GM23338 (cell line): Measurements from ENCODE around the gene EVI2B. TPM values are rescaled to one million over a fixed set of nuclear protein-coding genes. Genes with fewer than 3 reads are reported as not detected.

Experiments used
- ATAC-seq: fragments of 200-7000 bp; cut with Tn5 transposase; 3 replicates; pipeline ENCODE4 v1.9.1; 2020
- DNase-seq: peaks from one replicate; pipeline ENCODE4 v3.0.0-alpha.2; 2015; ENCODE audit warnings: low spot score
- H2AFZ ChIP-seq: fragments of 200-600 bp; sonication (generic); 2 replicates; pipeline ENCODE4 v1.8.0; 2016; ENCODE audit warnings: antibody characterized with exemption, mild to moderate bottlenecking, moderate library complexity
- H3F3A ChIP-seq: fragments of 200-600 bp; sonication (generic); replicated peaks from 2 replicates; pipeline ENCODE4 v1.8.0; 2017; ENCODE audit warnings: antibody characterized with exemption, mixed run types, low read depth
- H3K27ac ChIP-seq: fragments of 200-600 bp; sonication (generic); 2 replicates; pipeline ENCODE4 v1.6.1; 2016; ENCODE audit warnings: low read depth
- H3K27me3 ChIP-seq: fragments of 200-600 bp; sonication (generic); 2 replicates; pipeline ENCODE4 v1.8.0; 2016; ENCODE audit warnings: mild to moderate bottlenecking, mixed run types, moderate library complexity; ENCODE audit not compliant: insufficient read depth
- H3K36me3 ChIP-seq: fragments of 200-600 bp; sonication (generic); 2 replicates; pipeline ENCODE4 v1.8.0; 2016; ENCODE audit warnings: mild to moderate bottlenecking; ENCODE audit not compliant: insufficient read depth
- H3K4me1 ChIP-seq: fragments of 200-600 bp; sonication (generic); 2 replicates; pipeline ENCODE4 v1.8.0; 2016; ENCODE audit warnings: mild to moderate bottlenecking, moderate library complexity; ENCODE audit not compliant: insufficient read depth
- H3K4me2 ChIP-seq: fragments of 200-600 bp; sonication (generic); 2 replicates; pipeline ENCODE4 v1.7.1; 2017; ENCODE audit warnings: mixed run types
- H3K4me3 ChIP-seq: fragments of 200-600 bp; sonication (generic); 2 replicates; pipeline ENCODE4 v1.6.1; 2016; ENCODE audit warnings: mixed run types
- H3K79me2 ChIP-seq: fragments of 200-600 bp; sonication (generic); replicated peaks from 2 replicates; pipeline ENCODE4 v1.8.0; 2017; ENCODE audit warnings: mild to moderate bottlenecking; ENCODE audit not compliant: insufficient read depth
- H3K9me2 ChIP-seq: fragments of 200-600 bp; sonication (generic); 2 replicates; pipeline ENCODE4 v1.8.0; 2017; ENCODE audit not compliant: insufficient read depth
- H4K20me1 ChIP-seq: fragments of 200-600 bp; sonication (generic); replicated peaks from 2 replicates; pipeline ENCODE4 v1.8.0; 2017; ENCODE audit warnings: mild to moderate bottlenecking; ENCODE audit not compliant: insufficient read depth
- H3K27ac Mint-ChIP-seq: 2 replicates; pipeline ENCODE4 v1.8.0; 2020; ENCODE audit warnings: inconsistent platforms, mild to moderate bottlenecking, moderate library complexity, mixed read lengths
- H3K27me3 Mint-ChIP-seq: 3 replicates; pipeline ENCODE4 v1.8.0; 2022; ENCODE audit warnings: low read depth, mild to moderate bottlenecking, moderate library complexity, mixed read lengths, inconsistent platforms; ENCODE audit not compliant: insufficient read depth, poor library complexity
- H3K36me3 Mint-ChIP-seq: 3 replicates; pipeline ENCODE4 v1.8.0; 2021; ENCODE audit warnings: low read depth, mild to moderate bottlenecking, inconsistent platforms, moderate library complexity, mixed read lengths
- H3K4me1 Mint-ChIP-seq: 3 replicates; pipeline ENCODE4 v1.8.0; 2020; ENCODE audit warnings: mild to moderate bottlenecking, inconsistent platforms, mixed read lengths
- H3K4me3 Mint-ChIP-seq: 3 replicates; pipeline ENCODE4 v1.8.0; 2021; ENCODE audit warnings: moderate library complexity, mild to moderate bottlenecking, inconsistent platforms, mixed read lengths
- H3K9me3 Mint-ChIP-seq: 3 replicates; pipeline ENCODE4 v1.8.0; 2020; ENCODE audit warnings: moderate library complexity, mild to moderate bottlenecking, inconsistent platforms, mixed read lengths
- CREB1 ChIP-seq: fragments of 250-450 bp; sonication (Bioruptor Pico); IDR thresholded peaks from 2 replicates; pipeline ENCODE4 v1.5.0; 2020; ENCODE audit warnings: low read depth, mild to moderate bottlenecking, moderate library complexity
- EZH2 ChIP-seq: fragments of 200-600 bp; sonication (generic); IDR thresholded peaks from one replicate; pipeline ENCODE4 v1.8.0; 2017; ENCODE audit warnings: antibody characterized with exemption, mild to moderate bottlenecking, low read depth; ENCODE audit not compliant: unreplicated experiment
- EZH2phosphoT487 ChIP-seq: fragments of 200-600 bp; sonication (generic); IDR thresholded peaks from one replicate; pipeline ENCODE4 v1.8.1; 2018; ENCODE audit warnings: antibody characterized with exemption; ENCODE audit not compliant: unreplicated experiment
- JUNB ChIP-seq: IDR thresholded peaks from one replicate; pipeline ENCODE4 v1.6.1; 2016; ENCODE audit warnings: antibody characterized with exemption; ENCODE audit not compliant: unreplicated experiment
- NANOG ChIP-seq: IDR thresholded peaks from 2 replicates; pipeline ENCODE4 v1.6.1; 2016; ENCODE audit warnings: antibody characterized with exemption, borderline replicate concordance
- POLR2AphosphoS5 ChIP-seq: IDR thresholded peaks from 2 replicates; pipeline ENCODE4 v1.6.1; 2016; ENCODE audit warnings: antibody characterized with exemption, low read depth
- STAT1 ChIP-seq: IDR thresholded peaks from one replicate; pipeline ENCODE4 v1.6.1; 2016; ENCODE audit warnings: antibody characterized with exemption; ENCODE audit not compliant: unreplicated experiment
- ZNF114 ChIP-seq: fragments of 250-450 bp; sonication (Bioruptor Pico); IDR thresholded peaks from 2 replicates; pipeline ENCODE4 v1.5.0; 2020; ENCODE audit warnings: mild to moderate bottlenecking, moderate library complexity
- ZNF331 ChIP-seq: fragments of 250-450 bp; sonication (Bioruptor Pico); IDR thresholded peaks from 2 replicates; pipeline ENCODE4 v1.5.0; 2020; ENCODE audit warnings: low read depth, mild to moderate bottlenecking, moderate library complexity
- polyA plus RNA-seq: library from polyadenylated mRNA; unstranded; fragments of >200 nt; fragmentation: Nextera tagmentation; extraction: Ambion mirVana; gene quantifications from 2 replicates; pipeline ENCODE4 v1.2.1, GENCODE V29; 2016
- total RNA-seq: library from RNA; depleted of rRNA; stranded (reverse); fragments of >200 nt; shearing (Covaris generic); gene quantifications from 2 replicates; pipeline ENCODE4 v1.2.3, GENCODE V29; 2014
- TF ChIP-seq, protein P1 (sequence below): fragments of 250-450 bp; sonication (Bioruptor Pico); IDR thresholded peaks from 2 replicates; pipeline ENCODE4 v1.5.0; 2020; ENCODE audit warnings: mild to moderate bottlenecking, moderate library complexity
- TF ChIP-seq, protein P2 (sequence below): IDR thresholded peaks from one replicate; pipeline ENCODE4 v1.6.1; 2018; ENCODE audit warnings: antibody characterized with exemption; ENCODE audit not compliant: unreplicated experiment
- TF ChIP-seq, protein P3 (sequence below): IDR thresholded peaks from 2 replicates; pipeline ENCODE4 v1.6.1; 2016; ENCODE audit warnings: antibody characterized with exemption
- TF ChIP-seq, protein P4 (sequence below), 2 experiments: fragments of 200-600 bp in 1 of 2; sonication (generic) in 1 of 2; conservative IDR thresholded peaks; 2 replicates each; pipeline versions ENCODE4 v1.5.1 to v1.6.1; 2016 to 2017; ENCODE audit warnings: antibody characterized with exemption in 2 of 2, low read depth in 2 of 2, mild to moderate bottlenecking in 2 of 2, moderate library complexity in 1 of 2

Gene EVI2B
- total and polyA plus RNA-seq, 2 experiments from 2014 or later = 0.18 TPM; not detected in 1

DNA sequence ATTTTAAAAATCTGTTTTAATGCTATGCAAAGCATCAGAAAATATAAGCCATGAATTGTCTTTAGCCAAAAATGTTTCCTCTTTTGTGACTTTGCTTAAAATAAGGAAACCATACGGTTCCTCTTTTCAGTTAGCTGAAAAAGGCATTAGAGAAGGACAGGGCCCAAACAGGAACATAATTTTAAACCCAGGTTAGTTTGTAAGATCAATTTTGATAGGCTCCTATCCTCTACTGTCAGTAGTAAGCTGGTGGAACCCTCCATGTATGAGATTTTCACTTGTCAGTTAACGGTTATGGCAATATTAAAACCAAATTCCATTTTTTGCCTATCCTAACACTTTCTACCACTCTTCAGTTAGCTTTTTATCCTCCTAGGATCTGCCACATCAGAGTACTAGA is 4.3 kb downstream of the EVI2B start:
- H3K4me3 Mint-ChIP-seq = no peak overlapping the region
- Histone ChIP-seq H2AFZ (no peak overlapping the region), H3K36me3 (no peaks in the 10 kb centered on the region), H3K4me2 (no peak overlapping the region), H3K9me2 (peaks cover 5% of the 10 kb centered on the region; the same call in 1 of the 2 replicates), H4K20me1 (no peaks in the 10 kb centered on the region; the same call in 1 of the 2 replicates), H3K4me1 (peaks cover 5% of the 10 kb centered on the region; the same call in 1 of the 2 replicates), H3K27me3 (no peaks in the 10 kb centered on the region), H3K4me3 (no peak overlapping the region), H3K79me2 (no peaks in the 10 kb centered on the region), H3K27ac (no peak overlapping the region), H3F3A (no peaks in the 10 kb centered on the region)
- ATAC-seq (no peak), DNase-seq (no peak)
- no peak overlapping the region for H3K27ac Mint-ChIP-seq
- no peaks in the 10 kb centered on the region for H3K27me3 Mint-ChIP-seq
- peaks cover 9% of the 10 kb centered on the region for H3K4me1 Mint-ChIP-seq
- no peaks in the 10 kb centered on the region for H3K9me3 Mint-ChIP-seq
- H3K36me3 Mint-ChIP-seq = no peaks in the 10 kb centered on the region
- TF ChIP-seq ZNF331 (CRISPR knock-in tag) (no peak), STAT1 (no peak), CREB1 (CRISPR knock-in tag) (no peak), ZNF114 (CRISPR knock-in tag) (no peak), EZH2phosphoT487 (no peak), JUNB (no peak), NANOG (no peak), EZH2 (no peak), POLR2AphosphoS5 (no peak)
- TF ChIP-seq, protein P1, sequence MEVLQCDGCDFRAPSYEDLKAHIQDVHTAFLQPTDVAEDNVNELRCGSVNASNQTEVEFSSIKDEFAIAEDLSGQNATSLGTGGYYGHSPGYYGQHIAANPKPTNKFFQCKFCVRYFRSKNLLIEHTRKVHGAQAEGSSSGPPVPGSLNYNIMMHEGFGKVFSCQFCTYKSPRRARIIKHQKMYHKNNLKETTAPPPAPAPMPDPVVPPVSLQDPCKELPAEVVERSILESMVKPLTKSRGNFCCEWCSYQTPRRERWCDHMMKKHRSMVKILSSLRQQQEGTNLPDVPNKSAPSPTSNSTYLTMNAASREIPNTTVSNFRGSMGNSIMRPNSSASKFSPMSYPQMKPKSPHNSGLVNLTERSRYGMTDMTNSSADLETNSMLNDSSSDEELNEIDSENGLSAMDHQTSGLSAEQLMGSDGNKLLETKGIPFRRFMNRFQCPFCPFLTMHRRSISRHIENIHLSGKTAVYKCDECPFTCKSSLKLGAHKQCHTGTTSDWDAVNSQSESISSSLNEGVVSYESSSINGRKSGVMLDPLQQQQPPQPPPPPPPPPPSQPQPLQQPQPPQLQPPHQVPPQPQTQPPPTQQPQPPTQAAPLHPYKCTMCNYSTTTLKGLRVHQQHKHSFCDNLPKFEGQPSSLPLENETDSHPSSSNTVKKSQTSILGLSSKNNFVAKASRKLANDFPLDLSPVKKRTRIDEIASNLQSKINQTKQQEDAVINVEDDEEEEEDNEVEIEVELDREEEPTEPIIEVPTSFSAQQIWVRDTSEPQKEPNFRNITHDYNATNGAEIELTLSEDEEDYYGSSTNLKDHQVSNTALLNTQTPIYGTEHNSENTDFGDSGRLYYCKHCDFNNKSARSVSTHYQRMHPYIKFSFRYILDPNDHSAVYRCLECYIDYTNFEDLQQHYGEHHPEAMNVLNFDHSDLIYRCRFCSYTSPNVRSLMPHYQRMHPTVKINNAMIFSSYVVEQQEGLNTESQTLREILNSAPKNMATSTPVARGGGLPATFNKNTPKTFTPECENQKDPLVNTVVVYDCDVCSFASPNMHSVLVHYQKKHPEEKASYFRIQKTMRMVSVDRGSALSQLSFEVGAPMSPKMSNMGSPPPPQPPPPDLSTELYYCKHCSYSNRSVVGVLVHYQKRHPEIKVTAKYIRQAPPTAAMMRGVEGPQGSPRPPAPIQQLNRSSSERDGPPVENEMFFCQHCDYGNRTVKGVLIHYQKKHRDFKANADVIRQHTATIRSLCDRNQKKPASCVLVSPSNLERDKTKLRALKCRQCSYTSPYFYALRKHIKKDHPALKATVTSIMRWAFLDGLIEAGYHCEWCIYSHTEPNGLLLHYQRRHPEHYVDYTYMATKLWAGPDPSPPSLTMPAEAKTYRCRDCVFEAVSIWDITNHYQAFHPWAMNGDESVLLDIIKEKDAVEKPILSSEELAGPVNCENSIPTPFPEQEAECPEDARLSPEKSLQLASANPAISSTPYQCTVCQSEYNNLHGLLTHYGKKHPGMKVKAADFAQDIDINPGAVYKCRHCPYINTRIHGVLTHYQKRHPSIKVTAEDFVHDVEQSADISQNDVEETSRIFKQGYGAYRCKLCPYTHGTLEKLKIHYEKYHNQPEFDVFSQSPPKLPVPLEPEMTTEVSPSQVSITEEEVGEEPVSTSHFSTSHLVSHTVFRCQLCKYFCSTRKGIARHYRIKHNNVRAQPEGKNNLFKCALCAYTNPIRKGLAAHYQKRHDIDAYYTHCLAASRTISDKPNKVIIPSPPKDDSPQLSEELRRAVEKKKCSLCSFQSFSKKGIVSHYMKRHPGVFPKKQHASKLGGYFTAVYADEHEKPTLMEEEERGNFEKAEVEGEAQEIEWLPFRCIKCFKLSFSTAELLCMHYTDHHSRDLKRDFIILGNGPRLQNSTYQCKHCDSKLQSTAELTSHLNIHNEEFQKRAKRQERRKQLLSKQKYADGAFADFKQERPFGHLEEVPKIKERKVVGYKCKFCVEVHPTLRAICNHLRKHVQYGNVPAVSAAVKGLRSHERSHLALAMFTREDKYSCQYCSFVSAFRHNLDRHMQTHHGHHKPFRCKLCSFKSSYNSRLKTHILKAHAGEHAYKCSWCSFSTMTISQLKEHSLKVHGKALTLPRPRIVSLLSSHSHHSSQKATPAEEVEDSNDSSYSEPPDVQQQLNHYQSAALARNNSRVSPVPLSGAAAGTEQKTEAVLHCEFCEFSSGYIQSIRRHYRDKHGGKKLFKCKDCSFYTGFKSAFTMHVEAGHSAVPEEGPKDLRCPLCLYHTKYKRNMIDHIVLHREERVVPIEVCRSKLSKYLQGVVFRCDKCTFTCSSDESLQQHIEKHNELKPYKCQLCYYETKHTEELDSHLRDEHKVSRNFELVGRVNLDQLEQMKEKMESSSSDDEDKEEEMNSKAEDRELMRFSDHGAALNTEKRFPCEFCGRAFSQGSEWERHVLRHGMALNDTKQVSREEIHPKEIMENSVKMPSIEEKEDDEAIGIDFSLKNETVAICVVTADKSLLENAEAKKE (CRISPR knock-in tag) = no peak
- TF ChIP-seq, protein P2, sequence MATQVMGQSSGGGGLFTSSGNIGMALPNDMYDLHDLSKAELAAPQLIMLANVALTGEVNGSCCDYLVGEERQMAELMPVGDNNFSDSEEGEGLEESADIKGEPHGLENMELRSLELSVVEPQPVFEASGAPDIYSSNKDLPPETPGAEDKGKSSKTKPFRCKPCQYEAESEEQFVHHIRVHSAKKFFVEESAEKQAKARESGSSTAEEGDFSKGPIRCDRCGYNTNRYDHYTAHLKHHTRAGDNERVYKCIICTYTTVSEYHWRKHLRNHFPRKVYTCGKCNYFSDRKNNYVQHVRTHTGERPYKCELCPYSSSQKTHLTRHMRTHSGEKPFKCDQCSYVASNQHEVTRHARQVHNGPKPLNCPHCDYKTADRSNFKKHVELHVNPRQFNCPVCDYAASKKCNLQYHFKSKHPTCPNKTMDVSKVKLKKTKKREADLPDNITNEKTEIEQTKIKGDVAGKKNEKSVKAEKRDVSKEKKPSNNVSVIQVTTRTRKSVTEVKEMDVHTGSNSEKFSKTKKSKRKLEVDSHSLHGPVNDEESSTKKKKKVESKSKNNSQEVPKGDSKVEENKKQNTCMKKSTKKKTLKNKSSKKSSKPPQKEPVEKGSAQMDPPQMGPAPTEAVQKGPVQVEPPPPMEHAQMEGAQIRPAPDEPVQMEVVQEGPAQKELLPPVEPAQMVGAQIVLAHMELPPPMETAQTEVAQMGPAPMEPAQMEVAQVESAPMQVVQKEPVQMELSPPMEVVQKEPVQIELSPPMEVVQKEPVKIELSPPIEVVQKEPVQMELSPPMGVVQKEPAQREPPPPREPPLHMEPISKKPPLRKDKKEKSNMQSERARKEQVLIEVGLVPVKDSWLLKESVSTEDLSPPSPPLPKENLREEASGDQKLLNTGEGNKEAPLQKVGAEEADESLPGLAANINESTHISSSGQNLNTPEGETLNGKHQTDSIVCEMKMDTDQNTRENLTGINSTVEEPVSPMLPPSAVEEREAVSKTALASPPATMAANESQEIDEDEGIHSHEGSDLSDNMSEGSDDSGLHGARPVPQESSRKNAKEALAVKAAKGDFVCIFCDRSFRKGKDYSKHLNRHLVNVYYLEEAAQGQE = no peak
- TF ChIP-seq, protein P3, sequence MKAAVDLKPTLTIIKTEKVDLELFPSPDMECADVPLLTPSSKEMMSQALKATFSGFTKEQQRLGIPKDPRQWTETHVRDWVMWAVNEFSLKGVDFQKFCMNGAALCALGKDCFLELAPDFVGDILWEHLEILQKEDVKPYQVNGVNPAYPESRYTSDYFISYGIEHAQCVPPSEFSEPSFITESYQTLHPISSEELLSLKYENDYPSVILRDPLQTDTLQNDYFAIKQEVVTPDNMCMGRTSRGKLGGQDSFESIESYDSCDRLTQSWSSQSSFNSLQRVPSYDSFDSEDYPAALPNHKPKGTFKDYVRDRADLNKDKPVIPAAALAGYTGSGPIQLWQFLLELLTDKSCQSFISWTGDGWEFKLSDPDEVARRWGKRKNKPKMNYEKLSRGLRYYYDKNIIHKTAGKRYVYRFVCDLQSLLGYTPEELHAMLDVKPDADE = no peak
- TF ChIP-seq, protein P4, sequence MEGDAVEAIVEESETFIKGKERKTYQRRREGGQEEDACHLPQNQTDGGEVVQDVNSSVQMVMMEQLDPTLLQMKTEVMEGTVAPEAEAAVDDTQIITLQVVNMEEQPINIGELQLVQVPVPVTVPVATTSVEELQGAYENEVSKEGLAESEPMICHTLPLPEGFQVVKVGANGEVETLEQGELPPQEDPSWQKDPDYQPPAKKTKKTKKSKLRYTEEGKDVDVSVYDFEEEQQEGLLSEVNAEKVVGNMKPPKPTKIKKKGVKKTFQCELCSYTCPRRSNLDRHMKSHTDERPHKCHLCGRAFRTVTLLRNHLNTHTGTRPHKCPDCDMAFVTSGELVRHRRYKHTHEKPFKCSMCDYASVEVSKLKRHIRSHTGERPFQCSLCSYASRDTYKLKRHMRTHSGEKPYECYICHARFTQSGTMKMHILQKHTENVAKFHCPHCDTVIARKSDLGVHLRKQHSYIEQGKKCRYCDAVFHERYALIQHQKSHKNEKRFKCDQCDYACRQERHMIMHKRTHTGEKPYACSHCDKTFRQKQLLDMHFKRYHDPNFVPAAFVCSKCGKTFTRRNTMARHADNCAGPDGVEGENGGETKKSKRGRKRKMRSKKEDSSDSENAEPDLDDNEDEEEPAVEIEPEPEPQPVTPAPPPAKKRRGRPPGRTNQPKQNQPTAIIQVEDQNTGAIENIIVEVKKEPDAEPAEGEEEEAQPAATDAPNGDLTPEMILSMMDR (conservative IDR thresholded peaks at IDR 0.05; ENCODE audit: low read depth in 2 of 2) = no peak
